Transverse colon (tissue), 4 donors: ENCODE data around the gene MAIP1. TPM values are rescaled to one million over a fixed set of nuclear protein-coding genes. Genes with fewer than 3 reads are reported as not detected.

Source experiments
- DNase-seq: peaks from one replicate; pipeline ENCODE4 v3.0.0-alpha.2; 2019
- H3K27ac ChIP-seq, 4 donors: fragments of 200-600 bp; sonication (generic); 2 replicates each; pipeline ENCODE4 v1.5.1; 2016 to 2018; ENCODE audit warnings: inconsistent platforms in 4 of 4
- H3K27me3 ChIP-seq: fragments of 200-600 bp; sonication (generic); 2 replicates; pipeline ENCODE4 v1.5.1; 2017; ENCODE audit warnings: inconsistent platforms
- H3K36me3 ChIP-seq, 4 donors: fragments of 200-600 bp; sonication (generic); 2 replicates each; pipeline ENCODE4 v1.5.1; 2017 to 2019; ENCODE audit warnings: inconsistent platforms in 4 of 4
- H3K4me1 ChIP-seq, 4 donors: fragments of 200-600 bp; sonication (generic); 2 replicates each; pipeline ENCODE4 v1.5.1; 2017 to 2020; ENCODE audit warnings: inconsistent platforms in 4 of 4
- H3K4me3 ChIP-seq, 4 donors: fragments of 200-600 bp; sonication (generic); 1 replicate in 1 of 4; 2 replicates in 3 of 4; pipeline versions ENCODE4 v1.5.1 to v1.6.1; 2017 to 2019; ENCODE audit warnings: inconsistent platforms in 4 of 4
- H3K9me3 ChIP-seq, 2 donors: fragments of 200-600 bp; sonication (generic); 2 replicates each; pipeline ENCODE4 v1.5.1; 2017 to 2019; ENCODE audit warnings: inconsistent platforms in 2 of 2
- EP300 ChIP-seq: sonication (generic); formaldehyde crosslinking; IDR thresholded peaks from one replicate; pipeline ENCODE4 v1.6.1; 2017; ENCODE audit warnings: antibody characterized with exemption, low read depth
- POLR2A ChIP-seq: fragments of 450-650 bp; IDR thresholded peaks from one replicate; pipeline ENCODE4 v1.6.1; 2016; ENCODE audit warnings: antibody characterized with exemption, mild to moderate bottlenecking, moderate library complexity
- POLR2AphosphoS5 ChIP-seq, 3 donors: sonication (generic); formaldehyde crosslinking; IDR thresholded peaks; one replicate each; pipeline ENCODE4 v1.6.1; 2016; ENCODE audit warnings: antibody characterized with exemption in 3 of 3
- WGBS, 2 donors: methylation state at CpG; one replicate each; pipeline ENCODE4 v1.1.5; 2018; ENCODE audit warnings: low coverage in 1 of 2; 5-methylcytosine and 5-hydroxymethylcytosine counted together
- in situ Hi-C, 4 donors: fragments of 200-750 bp; cut with MboI; loops; one replicate each; pipeline versions ENCODE4 v1.15.0 to v1.15.1; 2017; ENCODE audit warnings: low sequenced_read_pairs in 3 of 4, low pct_ligation_motif_present in 1 of 4, low pct_unique_long_range_greater_than_20kb in 1 of 4
- intact Hi-C: fragments of 100-400 bp; cut with DNase I; formaldehyde crosslinking; loops from one replicate; pipeline ENCODE4 v1.15.1; 2023; ENCODE audit warnings: low total_unique reads
- total RNA-seq, 4 donors: library from RNA; depleted of rRNA; stranded (reverse); fragments of >200 nt; gene quantifications; one replicate each; pipeline ENCODE4 v1.1.0, GENCODE V29; 2016
- TF ChIP-seq, protein P1 (sequence below), 5 experiments: fragments of 200-600 bp in 3 of 5; fragments of 450-650 bp in 2 of 5; sonication (generic) in 3 of 5; IDR thresholded peaks; 1 replicate in 2 of 5; 2 replicates in 3 of 5; pipeline ENCODE4 v1.5.1; 2016 to 2017; ENCODE audit warnings: antibody characterized with exemption in 5 of 5, inconsistent platforms in 3 of 5, mild to moderate bottlenecking in 2 of 5, moderate library complexity in 1 of 5

Gene MAIP1
- total RNA-seq, 4 donors from 2014 or later: 19.1 to 104 (median 33.2) TPM

DNA sequence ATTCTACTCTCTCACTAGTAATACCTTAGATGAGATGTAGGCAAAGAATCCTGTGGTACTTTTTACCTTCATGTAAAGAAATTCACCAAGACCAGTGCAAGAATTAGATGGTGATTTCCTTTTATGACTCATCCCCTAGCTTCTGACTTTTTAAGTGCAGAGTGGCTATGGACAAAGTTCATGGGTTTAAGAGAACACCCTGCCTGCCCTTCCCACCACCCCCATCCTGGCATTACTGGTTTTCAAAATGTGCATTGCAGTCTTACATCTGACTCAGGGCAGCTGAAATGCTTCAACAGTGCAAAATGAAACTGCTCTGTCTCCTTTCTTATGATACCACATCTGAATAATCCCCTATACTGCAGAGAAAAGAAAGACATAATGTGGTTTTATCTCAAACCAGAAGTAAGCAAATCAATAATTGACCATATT is 22.6 kb downstream of the MAIP1 start:
- intact Hi-C loops: no loop called here
- Histone ChIP-seq H3K36me3 (no peaks in the 10 kb centered on the region), H3K27ac (peak overlapping the region; percentile 23 to 50 (median 36)), H3K4me3 (no peak overlapping the region), H3K27me3 (no peaks in the 10 kb centered on the region), H3K4me1 (peaks cover 0 to 20% (median 7%) of the 10 kb centered on the region in 4 donors), H3K9me3 (no peaks in the 10 kb centered on the region)
- peak; percentile 67 for DNase-seq
- in situ Hi-C loops: loop anchor here in 3 of 4 donors (5.0 to 25.0 kb wide), 4 partner anchors 309 to 507 kb away; partner anchors contain the start of gene SPATS2L (in 1 of the 3)
- TF ChIP-seq, protein P1, sequence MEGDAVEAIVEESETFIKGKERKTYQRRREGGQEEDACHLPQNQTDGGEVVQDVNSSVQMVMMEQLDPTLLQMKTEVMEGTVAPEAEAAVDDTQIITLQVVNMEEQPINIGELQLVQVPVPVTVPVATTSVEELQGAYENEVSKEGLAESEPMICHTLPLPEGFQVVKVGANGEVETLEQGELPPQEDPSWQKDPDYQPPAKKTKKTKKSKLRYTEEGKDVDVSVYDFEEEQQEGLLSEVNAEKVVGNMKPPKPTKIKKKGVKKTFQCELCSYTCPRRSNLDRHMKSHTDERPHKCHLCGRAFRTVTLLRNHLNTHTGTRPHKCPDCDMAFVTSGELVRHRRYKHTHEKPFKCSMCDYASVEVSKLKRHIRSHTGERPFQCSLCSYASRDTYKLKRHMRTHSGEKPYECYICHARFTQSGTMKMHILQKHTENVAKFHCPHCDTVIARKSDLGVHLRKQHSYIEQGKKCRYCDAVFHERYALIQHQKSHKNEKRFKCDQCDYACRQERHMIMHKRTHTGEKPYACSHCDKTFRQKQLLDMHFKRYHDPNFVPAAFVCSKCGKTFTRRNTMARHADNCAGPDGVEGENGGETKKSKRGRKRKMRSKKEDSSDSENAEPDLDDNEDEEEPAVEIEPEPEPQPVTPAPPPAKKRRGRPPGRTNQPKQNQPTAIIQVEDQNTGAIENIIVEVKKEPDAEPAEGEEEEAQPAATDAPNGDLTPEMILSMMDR (IDR thresholded peaks at IDR 0.05): no peak
- TF ChIP-seq POLR2AphosphoS5 (IDR thresholded peaks at IDR 0.05) (peak in 1 of 3 donors; percentile 14), EP300 (no peak)

DNA sequence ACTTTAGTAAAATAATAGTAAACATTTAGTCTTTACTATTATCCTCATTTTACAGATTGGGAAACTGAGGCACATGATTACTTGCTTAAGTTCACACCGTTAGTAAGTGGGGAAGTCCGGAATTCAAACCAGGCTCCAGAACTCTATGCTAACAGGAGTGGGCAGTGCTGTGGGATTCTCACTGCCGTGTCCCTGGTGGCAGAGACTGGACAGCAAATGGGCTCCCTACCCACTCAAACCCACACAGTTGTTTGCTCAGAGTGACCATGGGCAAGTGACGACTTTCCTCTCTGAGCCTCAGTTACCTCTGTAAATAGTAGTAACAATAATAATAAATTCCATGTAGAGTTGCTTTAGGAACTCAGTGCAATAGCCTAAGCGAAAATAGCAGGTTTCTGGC is 24.0 kb downstream of the MAIP1 start:
- WGBS, 2 donors: 64 to 84% methylated on average over 5 of the region's 5 CpGs
- DNase-seq: no peak
- Histone ChIP-seq H3K4me3 (no peak overlapping the region), H3K4me1 (peaks cover 0 to 20% (median 7%) of the 10 kb centered on the region in 4 donors), H3K27me3 (no peaks in the 10 kb centered on the region), H3K9me3 (no peaks in the 10 kb centered on the region), H3K27ac (no peak overlapping the region), H3K36me3 (no peaks in the 10 kb centered on the region)
- TF ChIP-seq POLR2AphosphoS5 (IDR thresholded peaks at IDR 0.05) (no peak), POLR2A (no peak), EP300 (no peak)
- TF ChIP-seq, protein P1 (IDR thresholded peaks at IDR 0.05): no peak
- in situ Hi-C loops: loop anchor here in 3 of 4 donors (5.0 to 25.0 kb wide), 4 partner anchors 308 to 505 kb away; partner anchors contain the start of gene SPATS2L (in 1 of the 3)
- intact Hi-C loops: no loop called here

DNA sequence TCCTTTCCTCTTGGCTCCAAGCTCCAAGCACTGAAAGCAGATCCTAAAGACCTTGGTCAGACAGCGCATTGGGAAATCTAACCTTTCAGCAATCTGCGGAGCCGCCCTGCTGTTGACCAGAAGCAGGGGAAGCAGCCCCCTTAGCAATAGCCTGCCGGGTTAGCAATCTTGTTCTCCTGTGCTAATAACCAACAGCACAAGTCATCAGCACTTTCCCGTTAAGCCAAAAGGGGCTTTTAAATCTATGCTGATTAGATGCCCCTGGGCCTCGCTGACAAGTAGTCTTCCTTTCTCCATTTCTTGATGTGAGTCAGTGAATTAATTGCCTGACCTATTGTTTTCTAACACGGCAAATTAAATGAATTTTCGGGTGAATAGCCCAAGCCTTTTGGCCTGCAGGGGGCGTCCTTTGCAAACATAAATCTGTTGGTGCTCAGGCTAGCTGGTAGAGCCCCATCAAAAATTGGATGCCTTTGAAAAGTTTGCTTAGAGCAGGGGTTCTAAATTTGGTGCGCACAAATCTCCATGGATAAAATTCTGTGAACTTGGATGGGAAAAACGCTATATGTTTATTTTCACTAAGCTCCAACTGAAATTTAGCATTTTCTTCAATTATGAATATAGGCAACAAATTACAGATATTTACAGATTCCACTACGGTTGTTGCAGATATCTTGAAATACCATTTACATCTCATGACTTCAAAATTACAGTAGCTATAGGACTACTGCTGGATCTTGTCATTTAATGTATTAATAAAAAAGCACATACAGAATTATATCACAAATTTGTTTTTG is 24.6 kb downstream of the MAIP1 start:
- Histone ChIP-seq H3K4me3 (no peak overlapping the region), H3K27me3 (no peaks in the 10 kb centered on the region), H3K4me1 (peaks cover 0 to 20% (median 7%) of the 10 kb centered on the region in 4 donors), H3K27ac (no peak overlapping the region), H3K9me3 (no peaks in the 10 kb centered on the region), H3K36me3 (no peaks in the 10 kb centered on the region)
- intact Hi-C loops (loop anchor here (5.0 kb wide), 1 partner anchor 497 kb away; no protein-coding TSS in a partner anchor), in situ Hi-C loops (loop anchor here (5.0 to 25.0 kb wide), 6 partner anchors 307 to 505 kb away; partner anchors contain the start of gene SPATS2L (in 1 of the 4))
- TF ChIP-seq POLR2AphosphoS5 (IDR thresholded peaks at IDR 0.05): no peak
- TF ChIP-seq, protein P1 (IDR thresholded peaks at IDR 0.05): peak; percentile 88 to 92 (median 90)
- DNase-seq: peak; percentile 87
- WGBS, 2 donors: 23 to 26% methylated on average over 5 to 12 of the region's 12 CpGs

DNA sequence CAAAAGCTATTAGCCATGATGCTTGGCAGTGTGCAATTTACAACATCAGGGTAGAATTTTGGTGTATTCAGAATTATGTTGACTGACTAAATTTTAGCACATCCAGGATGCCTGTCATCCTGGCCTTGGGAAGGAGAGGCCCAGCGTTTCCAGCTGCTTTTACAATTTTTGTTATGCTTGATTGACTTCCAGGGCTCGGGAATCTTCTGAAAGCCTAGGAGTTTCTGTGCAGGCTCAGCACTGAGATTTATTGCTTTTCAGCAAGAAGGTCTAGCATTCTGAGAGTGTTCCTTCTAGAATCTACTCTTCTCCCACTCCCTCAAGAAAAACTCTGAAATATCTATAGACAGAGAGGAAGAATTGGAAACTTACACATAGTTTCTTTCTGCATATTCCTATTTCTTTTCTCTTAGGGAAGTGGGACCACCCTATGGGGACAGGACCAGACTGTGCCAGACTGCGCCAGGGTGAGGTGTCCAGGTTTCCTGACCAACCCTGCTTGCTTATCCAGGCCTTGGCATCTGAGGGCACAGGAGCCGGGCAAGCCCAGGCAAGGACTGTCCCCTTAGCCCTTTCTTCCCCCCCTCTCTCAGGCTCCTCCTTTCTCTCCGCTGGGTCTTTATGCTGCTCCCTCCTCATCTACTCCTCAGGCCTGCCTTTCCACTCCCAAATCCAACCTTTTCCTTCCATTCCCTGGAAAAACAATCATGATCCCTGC is 26.9 kb downstream of the MAIP1 start:
- peaks cover 0 to 20% (median 7%) of the 10 kb centered on the region in 4 donors for H3K4me1 ChIP-seq
- H3K9me3 ChIP-seq: no peaks in the 10 kb centered on the region
- in situ Hi-C loops: loop anchor here (5.0 to 25.0 kb wide), 5 partner anchors 305 to 500 kb away; partner anchors contain the start of gene SPATS2L (in 1 of the 4)
- H3K27me3 ChIP-seq: no peaks in the 10 kb centered on the region
- intact Hi-C loops: loop anchor here (5.0 kb wide), 1 partner anchor 495 kb away; no protein-coding TSS in a partner anchor
- no peak overlapping the region for H3K4me3 ChIP-seq
- TF ChIP-seq EP300 (no peak), POLR2A (no peak), POLR2AphosphoS5 (IDR thresholded peaks at IDR 0.05) (no peak)
- TF ChIP-seq, protein P1 (IDR thresholded peaks at IDR 0.05): no peak
- 86% methylated on average over 5 of the region's 5 CpGs; no CpG with 5 or more reads in 1 of the 2 donors for WGBS, 2 donors
- H3K36me3 ChIP-seq: no peaks in the 10 kb centered on the region
- DNase-seq: no peak
- no peak overlapping the region for H3K27ac ChIP-seq
